Hematopoietic multipotent progenitor cell treated with erythropoietin and hydrocortisone succinate and interleukin-3 and kit ligand, for 6 days (in vitro differentiated cells): ENCODE results near the gene NYAP1.
A peak's percentile ranks its signal among the peaks of the same experiment; 100 is the strongest.
"Not testable (repeated sequence)": the region's sequence is repeated elsewhere in the genome, so short reads cannot be mapped to it uniquely, and the experiment has no call there.

Experiments
- DNase-seq: peaks from one replicate; pipeline ENCODE4 v3.0.0-alpha.2; 2015

The NYAP1 gene

GRCh38 chr7:100516135-100516812 lies 32.5 kb downstream of the NYAP1 start:
- peak; percentile 96 for DNase-seq

- no peak for DNase-seq
Observed at GRCh38 chr7:100517305-100517704, 33.6 kb downstream of the NYAP1 start.

- no peak for DNase-seq
Observed at GRCh38 chr7:100519580-100519979, 35.9 kb downstream of the NYAP1 start.

GRCh38 chr7:100520138-100520537 lies 36.4 kb downstream of the NYAP1 start:
- no peak for DNase-seq

GRCh38 chr7:100521076-100521475 lies 37.3 kb downstream of the NYAP1 start:
- DNase-seq, result no peak

- peak; percentile 48 for DNase-seq
Observed at GRCh38 chr7:100521909-100522593, 38.3 kb downstream of the NYAP1 start.

- not testable (repeated sequence) for DNase-seq
Observed at GRCh38 chr7:100523192-100523591, 39.5 kb downstream of the NYAP1 start.

GRCh38 chr7:100528108-100528866 lies 44.6 kb downstream of the NYAP1 start:
- DNase-seq, result not testable (repeated sequence)

GRCh38 chr7:100532165-100533022 lies 48.7 kb downstream of the NYAP1 start:
- DNase-seq, result peak; percentile 90

- DNase-seq, result not testable (repeated sequence)
Observed at GRCh38 chr7:100535982-100536381, 52.3 kb downstream of the NYAP1 start.

- not testable (repeated sequence) for DNase-seq
Observed at GRCh38 chr7:100536695-100537094, 53.0 kb downstream of the NYAP1 start.

- no peak for DNase-seq
Observed at GRCh38 chr7:100538348-100538653, 54.6 kb downstream of the NYAP1 start.

GRCh38 chr7:100538654-100539435 lies 55.1 kb downstream of the NYAP1 start, which contains the start of gene AGFG2:
Gene AGFG2, plus strand, starts transcription at chr7:100539203. Its CDS starts 144 bp downstream, at chr7:100539347.
- DNase-seq, result peak; percentile 100

- no peak for DNase-seq
Observed at GRCh38 chr7:100539436-100540006, 55.8 kb downstream of the NYAP1 start.

- DNase-seq, result no peak
Observed at GRCh38 chr7:100540073-100540723, 56.5 kb downstream of the NYAP1 start.

- DNase-seq, result not testable (repeated sequence)
Observed at GRCh38 chr7:100541309-100541708, 57.6 kb downstream of the NYAP1 start.

- DNase-seq, result no peak
Observed at GRCh38 chr7:100543586-100543985, 59.9 kb downstream of the NYAP1 start.

GRCh38 chr7:100544386-100544785 lies 60.7 kb downstream of the NYAP1 start:
- no peak for DNase-seq
